Measurements from ENCODE around the gene SMCO4.

SMCO4 gene

GRCh38 chr11:93512073-93512475 lies 31.1 kb downstream of the SMCO4 start:
- no peak for DNase-seq (ENCODE audit: low read depth)
- TF ChIP-seq, protein P1, sequence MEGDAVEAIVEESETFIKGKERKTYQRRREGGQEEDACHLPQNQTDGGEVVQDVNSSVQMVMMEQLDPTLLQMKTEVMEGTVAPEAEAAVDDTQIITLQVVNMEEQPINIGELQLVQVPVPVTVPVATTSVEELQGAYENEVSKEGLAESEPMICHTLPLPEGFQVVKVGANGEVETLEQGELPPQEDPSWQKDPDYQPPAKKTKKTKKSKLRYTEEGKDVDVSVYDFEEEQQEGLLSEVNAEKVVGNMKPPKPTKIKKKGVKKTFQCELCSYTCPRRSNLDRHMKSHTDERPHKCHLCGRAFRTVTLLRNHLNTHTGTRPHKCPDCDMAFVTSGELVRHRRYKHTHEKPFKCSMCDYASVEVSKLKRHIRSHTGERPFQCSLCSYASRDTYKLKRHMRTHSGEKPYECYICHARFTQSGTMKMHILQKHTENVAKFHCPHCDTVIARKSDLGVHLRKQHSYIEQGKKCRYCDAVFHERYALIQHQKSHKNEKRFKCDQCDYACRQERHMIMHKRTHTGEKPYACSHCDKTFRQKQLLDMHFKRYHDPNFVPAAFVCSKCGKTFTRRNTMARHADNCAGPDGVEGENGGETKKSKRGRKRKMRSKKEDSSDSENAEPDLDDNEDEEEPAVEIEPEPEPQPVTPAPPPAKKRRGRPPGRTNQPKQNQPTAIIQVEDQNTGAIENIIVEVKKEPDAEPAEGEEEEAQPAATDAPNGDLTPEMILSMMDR (conservative IDR thresholded peaks at IDR 0.05; ENCODE audit: control insufficient read depth, insufficient read depth, low read depth, low read length): no peak
- H3K4me3 ChIP-seq (ENCODE audit: control insufficient read depth, low read depth, low read length): no peak overlapping the region

DNA sequence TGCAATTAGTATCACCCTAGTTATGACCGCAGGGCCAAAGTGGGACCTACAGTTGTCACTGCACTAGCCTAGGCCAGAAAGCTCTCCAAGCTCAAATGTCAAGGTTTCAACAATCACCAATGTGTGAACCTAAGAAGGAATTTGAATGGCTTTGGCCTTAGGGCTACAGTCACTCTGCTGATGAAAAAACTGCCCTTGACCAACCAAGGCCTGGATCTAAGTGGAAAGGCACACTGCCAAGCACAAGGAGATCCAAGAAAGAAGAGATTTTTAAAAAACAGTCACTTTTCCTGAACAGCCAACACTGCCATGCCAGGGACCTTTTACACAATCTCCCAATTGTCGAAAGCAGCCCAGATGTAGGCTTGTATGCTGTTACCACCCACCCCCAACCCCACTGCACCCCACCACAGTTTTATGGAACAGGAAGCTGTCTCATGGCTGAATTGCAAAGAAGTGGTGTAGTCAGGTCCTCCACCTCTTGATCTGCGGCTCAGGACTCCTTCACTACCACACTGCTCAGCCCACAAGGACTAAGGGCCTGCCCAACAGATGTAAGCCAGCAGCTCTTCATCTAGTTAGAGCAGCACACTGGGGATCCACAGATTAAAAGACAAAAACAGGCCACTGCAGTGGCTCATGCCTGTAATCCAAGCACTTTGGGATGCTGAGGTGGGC lies 32.9 kb downstream of the SMCO4 start:
- no peak overlapping the region for H3K4me3 ChIP-seq (ENCODE audit: control insufficient read depth, low read depth, low read length)
- TF ChIP-seq, protein P1 (conservative IDR thresholded peaks at IDR 0.05; ENCODE audit: control insufficient read depth, insufficient read depth, low read depth, low read length): no peak

DNA sequence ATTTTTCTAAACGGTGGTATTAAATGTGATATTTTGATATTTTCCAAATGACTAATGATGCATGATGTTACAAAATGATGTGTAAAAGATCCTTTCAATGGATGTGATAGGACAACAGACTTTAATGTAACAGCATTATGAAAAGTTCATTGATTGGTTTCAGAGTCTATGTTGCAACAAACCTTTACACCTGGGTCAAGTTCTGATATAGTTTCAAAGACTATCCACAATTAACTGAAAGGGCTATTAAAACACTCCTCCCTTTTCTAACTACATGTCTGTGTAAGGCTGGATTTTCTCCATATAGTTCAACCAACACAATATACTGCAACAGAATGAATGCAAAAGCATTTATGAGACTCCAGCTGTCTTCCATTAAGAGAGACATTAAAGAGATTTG lies 35.7 kb downstream of the SMCO4 start:
- no peak for DNase-seq (ENCODE audit: low read depth)
- TF ChIP-seq, protein P1 (conservative IDR thresholded peaks at IDR 0.05; ENCODE audit: control insufficient read depth, insufficient read depth, low read depth, low read length): no peak
- no peak overlapping the region for H3K4me3 ChIP-seq (ENCODE audit: control insufficient read depth, low read depth, low read length)

More for the DNA sequence above, 32.9 kb downstream of the SMCO4 start:
- DNase-seq (ENCODE audit: low read depth): no peak

DNA sequence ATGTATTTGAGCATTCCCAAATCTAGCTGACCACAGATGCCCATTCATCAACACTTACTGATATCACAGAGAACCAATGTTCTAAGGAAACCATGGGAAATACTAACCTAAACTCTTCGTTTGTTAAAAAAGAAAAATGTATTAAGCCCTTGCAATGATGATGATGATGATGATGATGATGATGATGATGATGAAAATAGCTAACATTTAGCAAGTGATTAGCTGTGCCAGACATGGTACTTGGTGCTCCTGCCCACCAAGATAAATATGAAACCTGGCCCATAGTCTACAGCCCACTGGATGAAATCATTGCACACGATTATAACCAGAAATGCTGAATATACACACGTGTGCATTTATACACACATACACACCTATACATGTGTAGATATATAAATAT lies 37.5 kb downstream of the SMCO4 start:
- TF ChIP-seq, protein P1 (conservative IDR thresholded peaks at IDR 0.05; ENCODE audit: control insufficient read depth, insufficient read depth, low read depth, low read length): no peak
- no peak overlapping the region for H3K4me3 ChIP-seq (ENCODE audit: control insufficient read depth, low read depth, low read length)
- DNase-seq (ENCODE audit: low read depth): no peak

GRCh38 chr11:93504110-93505095 lies 38.8 kb downstream of the SMCO4 start:
- DNase-seq (ENCODE audit: low read depth): no peak
- H3K4me3 ChIP-seq (ENCODE audit: control insufficient read depth, low read depth, low read length): no peak overlapping the region
- TF ChIP-seq, protein P1 (conservative IDR thresholded peaks at IDR 0.05; ENCODE audit: control insufficient read depth, insufficient read depth, low read depth, low read length): no peak

- H3K4me3 ChIP-seq (ENCODE audit: control insufficient read depth, low read depth, low read length): no peak overlapping the region
- TF ChIP-seq, protein P1 (conservative IDR thresholded peaks at IDR 0.05; ENCODE audit: control insufficient read depth, insufficient read depth, low read depth, low read length): no peak
- no peak for DNase-seq (ENCODE audit: low read depth)
Observed at GRCh38 chr11:93501856-93502255, 41.3 kb downstream of the SMCO4 start.
